K562 (cell line): Measurements from ENCODE around the gene DPAGT1. TPM values are rescaled to one million over a fixed set of nuclear protein-coding genes. Genes with fewer than 3 reads are reported as not detected.

Experiments used
- BRCA1 ChIP-seq, 2 experiments: fragments of 450-650 bp in 1 of 2; sonication (generic) in 1 of 2; formaldehyde crosslinking in 1 of 2; IDR thresholded peaks; 2 replicates each; pipeline versions ENCODE4 v1.5.0 to v1.6.1; 2017 to 2020; ENCODE audit warnings: mild to moderate bottlenecking in 1 of 2, missing genetic modification reagents in 1 of 2
- RNF2 ChIP-seq: sonication (generic); IDR thresholded peaks from 2 replicates; pipeline ENCODE4 v1.6.1; 2016
- TAF7 ChIP-seq: fragments of 450-650 bp; IDR thresholded peaks from 2 replicates; pipeline ENCODE4 v1.6.1; 2016; ENCODE audit warnings: missing genetic modification characterization, missing compliant biosample characterization
- TBP ChIP-seq: optimal IDR thresholded peaks from 2 replicates; pipeline ENCODE3; 2011; ENCODE audit warnings: low read depth, low read length, improper control_type of control experiment
- TGIF2 ChIP-seq: sonication (generic); formaldehyde crosslinking; IDR thresholded peaks from 2 replicates; pipeline ENCODE4 v1.8.1; 2022; ENCODE audit warnings: mild to moderate bottlenecking, missing genetic modification reagents, moderate library complexity
- ZNF282 ChIP-seq: sonication (generic); formaldehyde crosslinking; IDR thresholded peaks from 2 replicates; pipeline ENCODE4 v1.8.1; 2023; ENCODE audit warnings: missing genetic modification reagents
- polyA plus RNA-seq, 8 experiments: library from polyadenylated mRNA; depleted of rRNA in 4 of 8; stranded (reverse) in 5 of 8; unstranded in 3 of 8; fragments of >200 nt; fragmentation: Nextera tagmentation in 2 of 8; fragmentation: Illumina TruSeq in 1 of 8; extraction: Ambion mirVana in 2 of 8; extraction: Trizol in 1 of 8; gene quantifications; 2 replicates each; pipeline versions ENCODE4 v1.2.1 to v1.2.3, GENCODE V29; 2011 to 2014; ENCODE audit warnings: inconsistent platforms in 1 of 8, missing spikeins in 1 of 8
- total RNA-seq, 7 experiments: library from RNA; depleted of rRNA in 6 of 7; stranded (reverse); fragments of >200 nt in 6 of 7; fragmentation: Illumina TruSeq in 2 of 7; extraction: Trizol in 2 of 7; gene quantifications; 2 replicates each; pipeline versions ENCODE4 v1.2.1 to v1.2.3, GENCODE V29; 2011 to 2021; ENCODE audit warnings: low replicate concordance in 1 of 7
- TF ChIP-seq, protein P1 (sequence below): fragments of 150-350 bp; IDR thresholded peaks from 2 replicates; pipeline ENCODE4 v1.6.1; 2014; ENCODE audit warnings: low read depth, mild to moderate bottlenecking, low read length, borderline replicate concordance
- TF ChIP-seq, protein P2 (sequence below): fragments of 150-350 bp; conservative IDR thresholded peaks from 2 replicates; pipeline ENCODE4 v1.6.1; 2014; ENCODE audit warnings: low read length
- TF ChIP-seq, protein P3 (sequence below): fragments of 250-450 bp; sonication (Bioruptor Pico); IDR thresholded peaks from 2 replicates; pipeline ENCODE4 v1.4.0; 2020; ENCODE audit warnings: mild to moderate bottlenecking, moderate library complexity, borderline replicate concordance
- TF ChIP-seq, protein P4 (sequence below): fragments of 200-800 bp; sonication (Bioruptor generic); IDR thresholded peaks from 2 replicates; pipeline ENCODE4 v1.6.1; 2016; ENCODE audit warnings: missing genetic modification characterization, missing compliant biosample characterization

DPAGT1 gene
- total and polyA plus RNA-seq, 9 of the 15 experiments (the other 6 are each of a cell fraction or from before 2014, with no cell fraction given), result 29.9 to 135 (median 85.0) TPM

DNA sequence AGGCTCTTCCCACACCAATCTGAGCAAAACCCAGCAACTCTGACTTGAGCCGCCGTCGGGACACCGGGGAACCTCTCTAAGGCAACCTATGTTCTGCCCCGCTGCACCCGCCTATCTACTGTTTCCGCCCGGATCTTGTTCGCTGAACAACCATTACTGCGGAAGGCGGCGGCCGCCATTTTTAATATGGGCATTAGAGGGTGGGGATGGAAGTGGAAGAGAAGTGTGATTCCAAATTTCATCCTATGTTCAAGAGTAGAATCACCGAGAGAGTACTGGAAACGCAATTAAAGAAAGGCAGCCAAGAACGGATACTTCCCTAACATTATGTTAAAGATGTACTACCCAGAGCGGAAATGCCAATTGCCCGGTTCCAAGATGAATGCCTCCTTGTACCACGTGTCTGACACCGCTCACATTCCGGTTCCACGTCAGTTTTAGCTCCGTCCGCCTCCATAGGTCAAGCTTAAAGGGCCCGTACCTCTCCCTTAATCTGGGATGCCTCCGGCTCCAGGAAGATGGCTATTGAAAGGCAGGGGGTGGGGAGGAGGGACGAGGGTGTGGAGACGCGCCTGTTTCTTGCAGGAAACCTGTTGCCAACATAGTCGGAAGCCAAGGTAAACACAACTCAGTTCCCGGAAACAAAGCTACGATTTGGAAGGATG is at the start of gene DPAGT1 (continued):
- TF ChIP-seq, protein P1, sequence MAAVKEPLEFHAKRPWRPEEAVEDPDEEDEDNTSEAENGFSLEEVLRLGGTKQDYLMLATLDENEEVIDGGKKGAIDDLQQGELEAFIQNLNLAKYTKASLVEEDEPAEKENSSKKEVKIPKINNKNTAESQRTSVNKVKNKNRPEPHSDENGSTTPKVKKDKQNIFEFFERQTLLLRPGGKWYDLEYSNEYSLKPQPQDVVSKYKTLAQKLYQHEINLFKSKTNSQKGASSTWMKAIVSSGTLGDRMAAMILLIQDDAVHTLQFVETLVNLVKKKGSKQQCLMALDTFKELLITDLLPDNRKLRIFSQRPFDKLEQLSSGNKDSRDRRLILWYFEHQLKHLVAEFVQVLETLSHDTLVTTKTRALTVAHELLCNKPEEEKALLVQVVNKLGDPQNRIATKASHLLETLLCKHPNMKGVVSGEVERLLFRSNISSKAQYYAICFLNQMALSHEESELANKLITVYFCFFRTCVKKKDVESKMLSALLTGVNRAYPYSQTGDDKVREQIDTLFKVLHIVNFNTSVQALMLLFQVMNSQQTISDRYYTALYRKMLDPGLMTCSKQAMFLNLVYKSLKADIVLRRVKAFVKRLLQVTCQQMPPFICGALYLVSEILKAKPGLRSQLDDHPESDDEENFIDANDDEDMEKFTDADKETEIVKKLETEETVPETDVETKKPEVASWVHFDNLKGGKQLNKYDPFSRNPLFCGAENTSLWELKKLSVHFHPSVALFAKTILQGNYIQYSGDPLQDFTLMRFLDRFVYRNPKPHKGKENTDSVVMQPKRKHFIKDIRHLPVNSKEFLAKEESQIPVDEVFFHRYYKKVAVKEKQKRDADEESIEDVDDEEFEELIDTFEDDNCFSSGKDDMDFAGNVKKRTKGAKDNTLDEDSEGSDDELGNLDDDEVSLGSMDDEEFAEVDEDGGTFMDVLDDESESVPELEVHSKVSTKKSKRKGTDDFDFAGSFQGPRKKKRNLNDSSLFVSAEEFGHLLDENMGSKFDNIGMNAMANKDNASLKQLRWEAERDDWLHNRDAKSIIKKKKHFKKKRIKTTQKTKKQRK, result no peak
- no peak for TF ChIP-seq ZNF282 (CRISPR knock-in tag)
- TF ChIP-seq, protein P2, sequence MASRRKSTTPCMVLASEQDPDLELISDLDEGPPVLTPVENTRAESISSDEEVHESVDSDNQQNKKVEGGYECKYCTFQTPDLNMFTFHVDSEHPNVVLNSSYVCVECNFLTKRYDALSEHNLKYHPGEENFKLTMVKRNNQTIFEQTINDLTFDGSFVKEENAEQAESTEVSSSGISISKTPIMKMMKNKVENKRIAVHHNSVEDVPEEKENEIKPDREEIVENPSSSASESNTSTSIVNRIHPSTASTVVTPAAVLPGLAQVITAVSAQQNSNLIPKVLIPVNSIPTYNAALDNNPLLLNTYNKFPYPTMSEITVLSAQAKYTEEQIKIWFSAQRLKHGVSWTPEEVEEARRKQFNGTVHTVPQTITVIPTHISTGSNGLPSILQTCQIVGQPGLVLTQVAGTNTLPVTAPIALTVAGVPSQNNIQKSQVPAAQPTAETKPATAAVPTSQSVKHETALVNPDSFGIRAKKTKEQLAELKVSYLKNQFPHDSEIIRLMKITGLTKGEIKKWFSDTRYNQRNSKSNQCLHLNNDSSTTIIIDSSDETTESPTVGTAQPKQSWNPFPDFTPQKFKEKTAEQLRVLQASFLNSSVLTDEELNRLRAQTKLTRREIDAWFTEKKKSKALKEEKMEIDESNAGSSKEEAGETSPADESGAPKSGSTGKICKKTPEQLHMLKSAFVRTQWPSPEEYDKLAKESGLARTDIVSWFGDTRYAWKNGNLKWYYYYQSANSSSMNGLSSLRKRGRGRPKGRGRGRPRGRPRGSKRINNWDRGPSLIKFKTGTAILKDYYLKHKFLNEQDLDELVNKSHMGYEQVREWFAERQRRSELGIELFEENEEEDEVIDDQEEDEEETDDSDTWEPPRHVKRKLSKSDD, result no peak
- TF ChIP-seq, protein P3, sequence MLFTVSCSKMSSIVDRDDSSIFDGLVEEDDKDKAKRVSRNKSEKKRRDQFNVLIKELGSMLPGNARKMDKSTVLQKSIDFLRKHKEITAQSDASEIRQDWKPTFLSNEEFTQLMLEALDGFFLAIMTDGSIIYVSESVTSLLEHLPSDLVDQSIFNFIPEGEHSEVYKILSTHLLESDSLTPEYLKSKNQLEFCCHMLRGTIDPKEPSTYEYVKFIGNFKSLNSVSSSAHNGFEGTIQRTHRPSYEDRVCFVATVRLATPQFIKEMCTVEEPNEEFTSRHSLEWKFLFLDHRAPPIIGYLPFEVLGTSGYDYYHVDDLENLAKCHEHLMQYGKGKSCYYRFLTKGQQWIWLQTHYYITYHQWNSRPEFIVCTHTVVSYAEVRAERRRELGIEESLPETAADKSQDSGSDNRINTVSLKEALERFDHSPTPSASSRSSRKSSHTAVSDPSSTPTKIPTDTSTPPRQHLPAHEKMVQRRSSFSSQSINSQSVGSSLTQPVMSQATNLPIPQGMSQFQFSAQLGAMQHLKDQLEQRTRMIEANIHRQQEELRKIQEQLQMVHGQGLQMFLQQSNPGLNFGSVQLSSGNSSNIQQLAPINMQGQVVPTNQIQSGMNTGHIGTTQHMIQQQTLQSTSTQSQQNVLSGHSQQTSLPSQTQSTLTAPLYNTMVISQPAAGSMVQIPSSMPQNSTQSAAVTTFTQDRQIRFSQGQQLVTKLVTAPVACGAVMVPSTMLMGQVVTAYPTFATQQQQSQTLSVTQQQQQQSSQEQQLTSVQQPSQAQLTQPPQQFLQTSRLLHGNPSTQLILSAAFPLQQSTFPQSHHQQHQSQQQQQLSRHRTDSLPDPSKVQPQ (CRISPR knock-in tag), result no peak
- no peak for TF ChIP-seq BRCA1 (IDR thresholded peaks at IDR 0.05)
- no peak for TF ChIP-seq BRCA1 (CRISPR knock-in tag; IDR thresholded peaks at IDR 0.05)
- TF ChIP-seq TAF7 (tag), result peak; percentile 56
- TF ChIP-seq TBP, result peak; percentile 47
- TF ChIP-seq TGIF2 (CRISPR knock-in tag), result peak; percentile 86; the same call in 1 of the 2 replicates
- TF ChIP-seq RNF2, result no peak; the same call in 1 of the 2 replicates
- TF ChIP-seq, protein P4, sequence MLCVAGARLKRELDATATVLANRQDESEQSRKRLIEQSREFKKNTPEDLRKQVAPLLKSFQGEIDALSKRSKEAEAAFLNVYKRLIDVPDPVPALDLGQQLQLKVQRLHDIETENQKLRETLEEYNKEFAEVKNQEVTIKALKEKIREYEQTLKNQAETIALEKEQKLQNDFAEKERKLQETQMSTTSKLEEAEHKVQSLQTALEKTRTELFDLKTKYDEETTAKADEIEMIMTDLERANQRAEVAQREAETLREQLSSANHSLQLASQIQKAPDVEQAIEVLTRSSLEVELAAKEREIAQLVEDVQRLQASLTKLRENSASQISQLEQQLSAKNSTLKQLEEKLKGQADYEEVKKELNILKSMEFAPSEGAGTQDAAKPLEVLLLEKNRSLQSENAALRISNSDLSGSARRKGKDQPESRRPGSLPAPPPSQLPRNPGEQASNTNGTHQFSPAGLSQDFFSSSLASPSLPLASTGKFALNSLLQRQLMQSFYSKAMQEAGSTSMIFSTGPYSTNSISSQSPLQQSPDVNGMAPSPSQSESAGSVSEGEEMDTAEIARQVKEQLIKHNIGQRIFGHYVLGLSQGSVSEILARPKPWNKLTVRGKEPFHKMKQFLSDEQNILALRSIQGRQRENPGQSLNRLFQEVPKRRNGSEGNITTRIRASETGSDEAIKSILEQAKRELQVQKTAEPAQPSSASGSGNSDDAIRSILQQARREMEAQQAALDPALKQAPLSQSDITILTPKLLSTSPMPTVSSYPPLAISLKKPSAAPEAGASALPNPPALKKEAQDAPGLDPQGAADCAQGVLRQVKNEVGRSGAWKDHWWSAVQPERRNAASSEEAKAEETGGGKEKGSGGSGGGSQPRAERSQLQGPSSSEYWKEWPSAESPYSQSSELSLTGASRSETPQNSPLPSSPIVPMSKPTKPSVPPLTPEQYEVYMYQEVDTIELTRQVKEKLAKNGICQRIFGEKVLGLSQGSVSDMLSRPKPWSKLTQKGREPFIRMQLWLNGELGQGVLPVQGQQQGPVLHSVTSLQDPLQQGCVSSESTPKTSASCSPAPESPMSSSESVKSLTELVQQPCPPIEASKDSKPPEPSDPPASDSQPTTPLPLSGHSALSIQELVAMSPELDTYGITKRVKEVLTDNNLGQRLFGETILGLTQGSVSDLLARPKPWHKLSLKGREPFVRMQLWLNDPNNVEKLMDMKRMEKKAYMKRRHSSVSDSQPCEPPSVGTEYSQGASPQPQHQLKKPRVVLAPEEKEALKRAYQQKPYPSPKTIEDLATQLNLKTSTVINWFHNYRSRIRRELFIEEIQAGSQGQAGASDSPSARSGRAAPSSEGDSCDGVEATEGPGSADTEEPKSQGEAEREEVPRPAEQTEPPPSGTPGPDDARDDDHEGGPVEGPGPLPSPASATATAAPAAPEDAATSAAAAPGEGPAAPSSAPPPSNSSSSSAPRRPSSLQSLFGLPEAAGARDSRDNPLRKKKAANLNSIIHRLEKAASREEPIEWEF (CRISPR knock-in tag), result 0 out of 2 replicates have a peak, but pooled peaks have one; percentile 33
